T-helper 1 cell treated with Interleukin-12 subunit alpha and Interleukin-12 subunit beta and Interleukin-4 antibody, amounts not matched to agents 30 ng/mL and 1 ng/mL, for 36 hours (primary cell): ENCODE measurements around the gene PTCD1. TPM values are rescaled to one million over a fixed set of nuclear protein-coding genes. Genes with fewer than 3 reads are reported as not detected.
"Not testable (repeated sequence)": the region's sequence is repeated elsewhere in the genome, so short reads cannot be mapped to it uniquely, and the experiment has no call there.

Source experiments
- intact Hi-C: fragments of 100-400 bp; cut with micrococcal nuclease; formaldehyde crosslinking; loops from one replicate; pipeline ENCODE4 v1.15.1; 2024
- total RNA-seq: library from RNA; stranded (reverse); gene quantifications from 2 replicates; pipeline ENCODE4 v1.2.3, GENCODE V29; 2022

The PTCD1 gene
- total RNA-seq, 1 donor from 2014 or later: 10.0 TPM

DNA sequence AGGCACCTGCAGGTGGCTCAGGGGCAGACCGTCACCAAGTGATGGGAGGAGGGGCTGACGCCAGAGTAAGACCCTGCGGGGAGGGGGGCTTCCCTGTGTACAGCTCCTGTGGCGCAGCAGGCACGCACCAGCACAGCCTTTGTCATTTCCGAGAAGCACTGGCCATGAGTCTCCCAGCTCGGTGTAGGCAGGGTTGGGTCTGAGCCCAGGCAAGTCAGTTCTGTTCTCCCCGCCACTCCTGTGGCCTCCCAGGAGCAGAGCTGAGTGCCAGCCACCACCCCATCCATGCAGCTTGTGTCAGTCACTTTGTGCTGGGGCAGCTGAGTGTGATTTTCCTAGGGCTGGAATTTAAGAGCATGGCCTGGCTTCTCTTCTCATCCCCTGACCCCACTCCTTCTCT lies 13.3 kb upstream of the PTCD1 start:
- intact Hi-C loops: no loop called here

GRCh38 chr7:99449326-99449725 lies 10.7 kb upstream of the PTCD1 start:
- intact Hi-C loops: no loop called here

- intact Hi-C loops: no loop called here
These were observed 10.3 kb upstream of the PTCD1 start for GRCh38 chr7:99448855-99449254.

- intact Hi-C loops: no loop called here
These were observed 9.3 kb upstream of the PTCD1 start for GRCh38 chr7:99447943-99448342.

GRCh38 chr7:99446096-99446495 lies 7.5 kb upstream of the PTCD1 start:
- intact Hi-C loops: no loop called here

- intact Hi-C loops: no loop called here
These were observed 1.6 kb upstream of the PTCD1 start for GRCh38 chr7:99440195-99440594.

DNA sequence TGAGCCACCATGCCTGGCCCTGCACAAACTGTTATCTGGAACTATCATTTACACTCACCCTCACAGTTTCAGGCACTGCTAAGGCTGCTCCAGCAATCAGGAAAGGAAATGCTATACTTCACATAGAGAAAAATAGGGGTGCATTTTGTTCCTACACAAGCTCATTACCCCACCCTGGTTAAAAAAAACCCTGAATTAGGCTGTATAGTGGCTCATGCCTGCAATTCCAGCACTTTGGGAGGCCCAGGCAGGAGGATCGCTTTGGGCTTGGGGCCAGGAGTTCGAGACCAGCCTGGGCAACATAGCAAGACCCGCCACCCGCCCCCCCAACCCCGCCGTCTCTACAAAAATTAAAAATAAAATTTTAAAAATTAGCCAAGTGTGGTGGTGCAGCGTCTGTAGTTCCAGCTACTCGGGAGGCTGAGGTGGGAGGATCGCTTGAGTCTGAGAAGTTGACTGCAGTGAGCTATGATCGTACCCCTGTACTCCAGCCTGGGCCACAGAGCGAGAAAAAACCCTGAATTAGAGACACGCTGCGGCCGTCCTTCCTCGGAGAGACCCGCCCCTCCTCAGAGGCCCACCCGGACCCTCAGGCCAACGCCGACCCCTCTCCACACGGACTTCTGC lies 539 bp downstream of the PTCD1 start:
- intact Hi-C loops: loop anchor here (1.0 kb wide), 2 partner anchors 30 to 34 kb away; partner anchors contain the start of genes BUD31, PDAP1 and ZNF789

DNA sequence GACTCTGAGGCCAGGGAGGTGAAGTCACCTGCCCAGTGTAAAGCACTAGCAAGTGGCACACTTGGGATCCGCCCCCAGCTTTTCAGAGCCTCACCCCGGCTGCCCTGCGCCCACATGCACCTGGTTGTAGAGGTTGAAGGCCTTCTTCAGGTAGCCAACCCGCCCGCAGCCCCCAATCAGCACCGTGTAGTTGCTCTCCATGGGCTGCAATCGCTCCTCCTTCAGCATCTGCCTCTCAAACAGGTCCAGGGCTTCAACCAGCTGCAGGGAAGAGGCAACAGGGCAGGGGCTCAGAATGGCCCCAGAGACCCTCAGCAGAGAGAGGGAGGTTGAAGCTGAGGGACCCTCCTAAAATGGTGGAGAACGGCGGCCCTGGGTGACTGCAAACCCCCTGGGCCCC lies 5.4 kb downstream of the PTCD1 start:
- intact Hi-C loops: no loop called here

GRCh38 chr7:99431756-99432540 lies 6.7 kb downstream of the PTCD1 start:
- intact Hi-C loops: not testable (repeated sequence)

- intact Hi-C loops: no loop called here
These were observed 8.8 kb downstream of the PTCD1 start for GRCh38 chr7:99429756-99430155.

DNA sequence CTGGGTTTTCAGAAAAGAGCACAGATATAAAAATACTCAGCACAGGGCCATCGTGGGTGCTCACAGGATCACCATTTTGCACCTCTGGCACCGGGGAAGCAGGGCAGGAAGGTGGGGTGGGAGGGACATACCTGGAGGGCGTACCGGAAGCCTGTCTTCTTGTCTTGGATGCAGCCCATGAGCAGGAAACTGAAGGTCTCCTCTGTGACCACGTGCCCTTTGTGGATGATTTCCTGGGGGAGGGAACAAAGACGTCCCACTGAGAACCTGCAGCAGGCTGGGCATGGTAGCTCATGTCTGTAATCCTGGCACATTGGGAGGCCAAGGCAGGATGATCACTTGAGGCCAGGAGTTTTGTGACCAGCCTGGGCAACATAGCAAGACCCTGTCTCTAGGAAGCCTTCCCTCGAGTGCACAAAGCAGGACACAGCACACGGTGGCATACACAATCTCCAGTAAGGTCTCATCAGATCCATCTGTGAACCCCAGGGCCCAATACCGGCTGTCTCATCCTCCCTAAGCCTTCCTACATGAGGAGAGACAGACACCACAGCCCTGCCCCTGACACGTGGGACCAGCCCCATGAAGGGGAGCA lies 9.5 kb downstream of the PTCD1 start:
- intact Hi-C loops: no loop called here

DNA sequence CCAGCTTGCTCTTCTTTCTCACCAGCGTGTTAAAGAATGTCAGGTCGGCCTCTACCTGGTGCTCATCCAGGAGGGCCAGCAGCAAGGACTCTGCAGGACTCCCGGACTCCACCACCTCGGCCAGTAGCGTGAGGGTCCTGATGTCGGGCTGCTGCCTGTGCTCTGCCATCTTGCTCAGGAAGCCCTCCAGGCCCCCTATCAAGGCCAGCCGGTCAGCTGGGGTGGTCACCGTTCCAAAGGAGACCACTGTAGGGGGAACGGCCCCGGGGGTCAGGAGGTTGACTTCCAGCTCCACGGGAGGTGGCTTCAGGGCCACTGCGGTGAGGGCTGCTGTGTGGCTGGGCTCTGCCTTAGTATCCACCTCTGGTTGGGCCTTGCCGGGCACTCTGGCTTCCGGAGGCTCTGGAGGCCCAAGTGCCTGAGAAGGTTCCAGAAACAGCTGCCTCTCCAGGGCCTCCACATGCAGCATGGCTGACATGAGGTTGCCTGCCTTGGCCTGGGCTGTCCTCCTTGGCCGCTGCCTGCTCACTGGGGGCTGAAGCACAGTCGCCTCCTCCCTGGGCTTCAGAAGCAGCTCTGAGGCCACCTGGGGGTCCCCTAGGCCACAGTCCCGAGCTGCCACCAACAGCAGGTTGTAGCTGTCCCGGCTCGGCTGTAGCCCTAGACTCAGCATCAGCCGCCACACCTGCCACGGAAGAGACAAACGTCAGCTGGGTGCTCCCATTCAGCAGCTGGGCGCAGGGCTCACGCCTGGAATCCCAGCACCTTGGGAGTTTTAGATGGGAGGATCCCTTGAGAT lies 13.5 kb downstream of the PTCD1 start:
- intact Hi-C loops: no loop called here

DNA sequence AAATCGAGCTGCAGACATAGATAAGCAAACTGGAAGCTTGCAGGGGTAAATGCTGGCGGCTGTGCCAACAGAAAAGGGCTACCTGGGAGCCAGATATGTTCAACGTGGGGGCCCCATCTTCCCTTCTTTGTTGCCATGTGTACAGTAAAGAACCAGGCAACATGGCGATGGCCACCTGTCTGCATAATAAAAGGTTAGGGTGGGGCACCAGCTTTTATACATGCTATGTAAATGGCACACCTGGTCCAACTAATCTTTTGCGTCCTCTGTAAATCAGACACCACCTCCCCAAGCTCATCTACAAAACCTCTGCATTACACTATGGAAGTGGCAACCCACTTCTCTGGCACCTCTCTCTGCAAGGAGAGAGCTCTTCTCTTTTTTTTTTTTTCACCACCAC lies 16.0 kb downstream of the PTCD1 start:
- intact Hi-C loops: no loop called here

DNA sequence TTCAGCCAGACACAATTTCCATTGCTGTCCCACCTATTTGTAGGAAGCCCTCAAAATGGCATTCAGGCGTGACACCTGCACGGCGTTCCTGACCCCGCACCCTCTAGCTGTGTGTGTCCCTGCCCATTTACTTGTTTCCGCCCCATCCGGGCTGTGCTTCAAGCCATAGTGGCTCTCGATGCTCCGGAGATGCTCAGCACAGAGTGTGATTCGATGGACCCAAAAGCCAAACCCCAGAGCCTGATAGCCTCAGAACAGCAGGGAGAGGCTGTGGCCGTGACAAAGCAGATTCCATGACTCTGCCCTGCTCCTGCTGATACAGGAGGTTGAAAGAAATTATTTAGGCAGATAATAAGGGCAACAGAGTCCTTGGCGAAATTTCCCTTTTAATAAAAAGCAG lies 16.4 kb downstream of the PTCD1 start:
- intact Hi-C loops: no loop called here

- intact Hi-C loops: no loop called here
These were observed 17.6 kb downstream of the PTCD1 start for GRCh38 chr7:99420986-99421385.

DNA sequence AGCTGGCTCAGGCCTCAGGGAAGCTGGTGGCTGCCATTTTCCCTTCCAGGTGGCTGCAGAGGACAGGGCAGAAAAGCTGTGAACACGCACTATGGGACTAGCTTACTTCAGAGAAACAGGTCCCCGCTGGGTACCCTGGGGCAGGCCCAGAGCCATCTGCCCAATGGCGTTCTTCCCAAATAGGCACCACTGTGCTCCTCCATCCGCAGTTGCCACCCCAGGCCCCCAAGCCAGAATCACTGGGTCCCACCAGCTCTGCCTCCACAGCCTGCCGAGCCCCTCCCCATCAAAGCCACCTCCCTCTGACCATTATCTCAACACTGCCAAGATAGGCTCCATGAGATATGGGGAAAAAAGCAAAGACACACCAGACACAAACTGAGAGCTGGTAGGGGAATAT lies 18.4 kb downstream of the PTCD1 start:
- intact Hi-C loops: no loop called here

GRCh38 chr7:99419323-99420021 lies 19.1 kb downstream of the PTCD1 start:
- intact Hi-C loops: no loop called here

DNA sequence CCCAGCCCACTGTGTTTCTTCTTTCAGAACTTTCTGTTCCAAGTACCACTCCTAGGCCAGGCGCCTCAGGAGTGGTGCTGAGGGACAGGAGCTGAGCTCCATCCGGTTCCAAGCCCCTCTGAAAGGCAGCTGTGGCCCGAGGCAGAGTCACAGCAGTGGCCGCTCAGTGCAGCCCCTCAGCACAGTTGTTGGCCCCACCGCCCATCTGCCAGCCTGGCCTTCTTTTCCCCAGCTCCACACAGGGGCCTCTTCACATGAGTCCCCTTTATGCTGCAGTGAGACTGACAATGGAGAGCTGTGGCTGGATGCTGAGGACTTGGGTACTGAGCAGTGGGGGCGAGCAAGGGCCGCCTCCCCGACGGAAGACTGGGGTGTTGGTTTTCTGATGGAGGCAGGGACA lies 20.3 kb downstream of the PTCD1 start:
- intact Hi-C loops: no loop called here

- intact Hi-C loops: not testable (repeated sequence)
These were observed 23.0 kb downstream of the PTCD1 start for GRCh38 chr7:99415513-99416127.

DNA sequence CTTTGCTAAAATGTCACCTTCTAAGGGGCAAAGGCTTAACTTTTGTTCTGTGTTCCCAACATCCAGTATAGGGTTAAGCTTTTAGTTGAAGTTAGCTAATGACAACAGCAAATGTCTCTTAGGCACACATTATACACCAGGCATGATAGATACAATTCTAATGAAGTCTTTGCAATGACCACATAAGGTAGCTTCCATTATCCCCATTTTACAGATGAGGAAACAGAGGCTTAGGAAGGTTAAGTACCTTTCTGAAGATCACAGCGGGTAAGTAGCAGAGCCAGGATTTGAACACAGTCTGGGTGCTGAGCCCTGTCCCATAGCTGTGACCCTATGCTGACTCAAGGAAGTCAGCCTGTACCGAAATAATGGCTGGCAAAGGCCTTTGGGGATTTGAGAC lies 28.0 kb downstream of the PTCD1 start:
- intact Hi-C loops: no loop called here

DNA sequence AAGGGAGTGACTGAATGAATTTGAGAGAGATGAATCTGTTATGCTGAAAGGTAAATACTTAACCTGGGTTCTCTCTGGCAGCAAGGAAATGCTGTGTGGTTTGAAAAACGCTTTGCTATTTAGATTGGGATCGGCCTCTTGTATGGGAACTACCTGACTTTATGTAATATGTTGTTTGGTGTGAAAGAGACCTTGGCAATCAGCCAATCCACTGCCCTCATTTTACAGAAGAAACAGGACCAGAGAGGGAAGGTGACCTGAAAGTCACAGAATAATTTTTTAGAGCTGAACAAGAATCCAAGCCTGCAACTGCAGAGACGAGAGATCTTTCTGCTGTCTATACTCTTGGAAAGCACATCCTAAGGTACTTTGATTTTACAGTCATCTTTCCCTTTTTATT lies 28.8 kb downstream of the PTCD1 start:
- intact Hi-C loops: loop anchor here (1.0 to 10.0 kb wide), 5 partner anchors 207 to 672 kb away; partner anchors contain the start of genes TRIM4, ZKSCAN1, ZNF3 and ZSCAN25
